Stomach (tissue), 4 donors: ENCODE measurements around the gene ATIC.

Experiments used
- CTCF ChIP-seq, 7 experiments: fragments of 450-650 bp in 4 of 7; fragments of 200-600 bp in 3 of 7; sonication (generic) in 3 of 7; IDR thresholded peaks; one replicate each; pipeline ENCODE4 v1.5.1; 2016 to 2019; ENCODE audit warnings: antibody characterized with exemption in 7 of 7, control low read depth in 2 of 7, mild to moderate bottlenecking in 1 of 7
- EP300 ChIP-seq: sonication (generic); formaldehyde crosslinking; IDR thresholded peaks from one replicate; pipeline ENCODE4 v1.6.1; 2017; ENCODE audit warnings: antibody characterized with exemption
- POLR2A ChIP-seq, 4 donors: fragments of 450-650 bp; IDR thresholded peaks; one replicate each; pipeline ENCODE4 v1.6.1; 2016; ENCODE audit warnings: antibody characterized with exemption in 4 of 4, control low read depth in 2 of 4, mild to moderate bottlenecking in 1 of 4, moderate library complexity in 1 of 4
- POLR2AphosphoS5 ChIP-seq, 3 donors: sonication (generic); formaldehyde crosslinking; IDR thresholded peaks; one replicate each; pipeline ENCODE4 v1.6.1; 2016; ENCODE audit warnings: antibody characterized with exemption in 3 of 3

- no peak for TF ChIP-seq CTCF (IDR thresholded peaks at IDR 0.05)
- no peak for TF ChIP-seq POLR2AphosphoS5 (IDR thresholded peaks at IDR 0.05)
- TF ChIP-seq EP300: no peak
- no peak for TF ChIP-seq POLR2A (IDR thresholded peaks at IDR 0.05)
Observed at GRCh38 chr2:215361211-215361875, 49.5 kb downstream of the ATIC start.
